Skeletal muscle tissue (tissue), 4 donors: ENCODE data around the gene RHOB. TPM values are rescaled to one million over a fixed set of nuclear protein-coding genes. Genes with fewer than 3 reads are reported as not detected.

Experiments used
- H3K27ac ChIP-seq: one replicate; pipeline ENCODE4 v1.7.0; 2013; ENCODE audit warnings: mild to moderate bottlenecking, low read depth, low read length, inconsistent platforms
- H3K27me3 ChIP-seq, 3 donors: one replicate each; pipeline ENCODE4 v1.7.0; 2013; ENCODE audit warnings: low read length in 3 of 3; ENCODE audit not compliant: control insufficient read depth in 3 of 3, insufficient read depth in 3 of 3
- H3K36me3 ChIP-seq, 3 donors: one replicate each; pipeline ENCODE4 v1.7.0; 2013; ENCODE audit warnings: low read length in 3 of 3; ENCODE audit not compliant: control insufficient read depth in 3 of 3, insufficient read depth in 3 of 3
- H3K4me1 ChIP-seq, 3 donors: one replicate each; pipeline ENCODE4 v1.7.0; 2013; ENCODE audit warnings: low read length in 3 of 3, mild to moderate bottlenecking in 3 of 3; ENCODE audit not compliant: control insufficient read depth in 3 of 3, insufficient read depth in 3 of 3
- H3K4me3 ChIP-seq, 3 donors: one replicate each; pipeline ENCODE4 v1.7.0; 2013; ENCODE audit warnings: low read length in 3 of 3
- H3K9ac ChIP-seq, 3 donors: one replicate each; pipeline ENCODE4 v1.7.0; 2013; ENCODE audit warnings: low read length in 3 of 3, mild to moderate bottlenecking in 3 of 3, moderate library complexity in 2 of 3, low read depth in 1 of 3
- H3K9me3 ChIP-seq, 3 donors: one replicate each; pipeline ENCODE4 v1.7.0; 2013; ENCODE audit warnings: low read length in 3 of 3; ENCODE audit not compliant: control insufficient read depth in 3 of 3
- total RNA-seq: library from RNA; depleted of rRNA; stranded (reverse); fragments of >200 nt; gene quantifications from one replicate; pipeline ENCODE4 v1.2.3, GENCODE V29; 2014
- donor health status: Osteomylitis.

The RHOB gene
- total RNA-seq, 1 donor from 2014 or later = 146 TPM

GRCh38 chr2:20421336-20421987, 25.4 kb upstream of the RHOB start:
- H3K36me3 ChIP-seq = no peaks in the 10 kb centered on the region
- peak overlapping the region in 1 of 3 donors; percentile 25 for H3K9ac ChIP-seq
- H3K9me3 ChIP-seq = no peaks in the 10 kb centered on the region
- peak overlapping the region; percentile 9 for H3K27ac ChIP-seq
- peak overlapping the region in 1 of 3 donors; percentile 7 for H3K4me3 ChIP-seq
- peaks cover 37 to 41% (median 39%) of the 10 kb centered on the region in 3 donors for H3K4me1 ChIP-seq
- peaks cover 0 to 3% (median 0%) of the 10 kb centered on the region in 3 donors for H3K27me3 ChIP-seq

GRCh38 chr2:20421988-20422370, 24.9 kb upstream of the RHOB start:
- peak overlapping the region; percentile 25 for H3K27ac ChIP-seq
- no peaks in the 10 kb centered on the region for H3K9me3 ChIP-seq
- no peaks in the 10 kb centered on the region for H3K36me3 ChIP-seq
- H3K4me3 ChIP-seq = peak overlapping the region in 1 of 3 donors; percentile 7
- H3K9ac ChIP-seq = peak overlapping the region in 1 of 3 donors; percentile 25
- peaks cover 37 to 41% (median 39%) of the 10 kb centered on the region in 3 donors for H3K4me1 ChIP-seq
- H3K27me3 ChIP-seq = peaks cover 0 to 3% (median 0%) of the 10 kb centered on the region in 3 donors

- no peaks in the 10 kb centered on the region for H3K9me3 ChIP-seq
- peaks cover 0 to 3% (median 0%) of the 10 kb centered on the region in 3 donors for H3K27me3 ChIP-seq
- no peaks in the 10 kb centered on the region for H3K36me3 ChIP-seq
- peaks cover 37 to 41% (median 39%) of the 10 kb centered on the region in 3 donors for H3K4me1 ChIP-seq
- peak overlapping the region; percentile 25 for H3K27ac ChIP-seq
- no peak overlapping the region for H3K9ac ChIP-seq
- H3K4me3 ChIP-seq = no peak overlapping the region
Measured at GRCh38 chr2:20422402-20423271, 24.2 kb upstream of the RHOB start.

- no peak overlapping the region for H3K9ac ChIP-seq
- H3K4me3 ChIP-seq = no peak overlapping the region
- peaks cover 37 to 41% (median 39%) of the 10 kb centered on the region in 3 donors for H3K4me1 ChIP-seq
- H3K27me3 ChIP-seq = peaks cover 0 to 3% (median 0%) of the 10 kb centered on the region in 3 donors
- no peaks in the 10 kb centered on the region for H3K9me3 ChIP-seq
- H3K36me3 ChIP-seq = no peaks in the 10 kb centered on the region
- peak overlapping the region; percentile 66 for H3K27ac ChIP-seq
Measured at GRCh38 chr2:20423359-20423758, 23.5 kb upstream of the RHOB start.

- peak overlapping the region; percentile 66 for H3K27ac ChIP-seq
- no peak overlapping the region for H3K9ac ChIP-seq
- no peaks in the 10 kb centered on the region for H3K9me3 ChIP-seq
- peaks cover 0 to 3% (median 0%) of the 10 kb centered on the region in 3 donors for H3K27me3 ChIP-seq
- H3K36me3 ChIP-seq = no peaks in the 10 kb centered on the region
- H3K4me1 ChIP-seq = peaks cover 37 to 41% (median 39%) of the 10 kb centered on the region in 3 donors
- H3K4me3 ChIP-seq = no peak overlapping the region
Measured at GRCh38 chr2:20423847-20424246, 23.0 kb upstream of the RHOB start.

GRCh38 chr2:20424300-20425290, 22.3 kb upstream of the RHOB start:
- Histone ChIP-seq H3K4me3 (no peak overlapping the region), H3K9me3 (no peaks in the 10 kb centered on the region), H3K9ac (peak overlapping the region in 1 of 3 donors; percentile 33), H3K36me3 (no peaks in the 10 kb centered on the region), H3K27ac (peak overlapping the region; percentile 66), H3K27me3 (peaks cover 0 to 3% (median 0%) of the 10 kb centered on the region in 3 donors), H3K4me1 (peaks cover 38 to 41% (median 41%) of the 10 kb centered on the region in 3 donors)

GRCh38 chr2:20425371-20425881, 21.4 kb upstream of the RHOB start:
- Histone ChIP-seq H3K4me1 (peaks cover 38 to 48% (median 45%) of the 10 kb centered on the region in 3 donors), H3K9me3 (no peaks in the 10 kb centered on the region), H3K4me3 (no peak overlapping the region), H3K9ac (no peak overlapping the region), H3K36me3 (no peaks in the 10 kb centered on the region), H3K27me3 (no peaks in the 10 kb centered on the region), H3K27ac (peak overlapping the region; percentile 66)

- no peak overlapping the region for H3K9ac ChIP-seq
- peaks cover 38 to 49% (median 47%) of the 10 kb centered on the region in 3 donors for H3K4me1 ChIP-seq
- H3K4me3 ChIP-seq = no peak overlapping the region
- H3K27ac ChIP-seq = no peak overlapping the region
- H3K36me3 ChIP-seq = no peaks in the 10 kb centered on the region
- no peaks in the 10 kb centered on the region for H3K9me3 ChIP-seq
- H3K27me3 ChIP-seq = no peaks in the 10 kb centered on the region
Measured at GRCh38 chr2:20425884-20426283, 21.0 kb upstream of the RHOB start.

GRCh38 chr2:20427931-20428526, 18.8 kb upstream of the RHOB start:
- Histone ChIP-seq H3K27me3 (no peaks in the 10 kb centered on the region), H3K9ac (no peak overlapping the region), H3K36me3 (no peaks in the 10 kb centered on the region), H3K27ac (no peak overlapping the region), H3K4me1 (peaks cover 21 to 34% (median 31%) of the 10 kb centered on the region in 3 donors), H3K4me3 (no peak overlapping the region), H3K9me3 (no peaks in the 10 kb centered on the region)
